ENCODE data around the gene SAPCD2.

Gene SAPCD2

GRCh38 chr9:137019891-137020683, 50.3 kb downstream of the SAPCD2 start:
- DNase-seq (ENCODE audit: low read depth, low spot score): no peak
- no peak overlapping the region for H3K4me3 ChIP-seq (ENCODE audit: low read depth, low read length)
- POLR2A ChIA-PET: no interaction called here
- CTCF ChIA-PET: interaction anchor here (0.8 to 11.2 kb wide), 5 partner anchors 10 to 72 kb away, joined by 3 to 97 read pairs (median 6); partner anchors contain the start of genes ABCA2, FUT7 and NPDC1
- TF ChIP-seq CTCF (IDR thresholded peaks at IDR 0.05; ENCODE audit: insufficient read depth, low read length, missing control alignments): no peak

GRCh38 chr9:137018761-137019559, 51.4 kb downstream of the SAPCD2 start:
- ChIA-PET POLR2A (no interaction called here), CTCF (interaction anchor here (1.0 to 11.2 kb wide), 5 partner anchors 10 to 71 kb away, joined by 3 to 97 read pairs (median 22); partner anchors contain the start of genes ABCA2 and FUT7)
- DNase-seq (ENCODE audit: low read depth, low spot score): no peak
- no peak overlapping the region for H3K4me3 ChIP-seq (ENCODE audit: low read depth, low read length)
- TF ChIP-seq CTCF (IDR thresholded peaks at IDR 0.05; ENCODE audit: insufficient read depth, low read length, missing control alignments): no peak

DNA sequence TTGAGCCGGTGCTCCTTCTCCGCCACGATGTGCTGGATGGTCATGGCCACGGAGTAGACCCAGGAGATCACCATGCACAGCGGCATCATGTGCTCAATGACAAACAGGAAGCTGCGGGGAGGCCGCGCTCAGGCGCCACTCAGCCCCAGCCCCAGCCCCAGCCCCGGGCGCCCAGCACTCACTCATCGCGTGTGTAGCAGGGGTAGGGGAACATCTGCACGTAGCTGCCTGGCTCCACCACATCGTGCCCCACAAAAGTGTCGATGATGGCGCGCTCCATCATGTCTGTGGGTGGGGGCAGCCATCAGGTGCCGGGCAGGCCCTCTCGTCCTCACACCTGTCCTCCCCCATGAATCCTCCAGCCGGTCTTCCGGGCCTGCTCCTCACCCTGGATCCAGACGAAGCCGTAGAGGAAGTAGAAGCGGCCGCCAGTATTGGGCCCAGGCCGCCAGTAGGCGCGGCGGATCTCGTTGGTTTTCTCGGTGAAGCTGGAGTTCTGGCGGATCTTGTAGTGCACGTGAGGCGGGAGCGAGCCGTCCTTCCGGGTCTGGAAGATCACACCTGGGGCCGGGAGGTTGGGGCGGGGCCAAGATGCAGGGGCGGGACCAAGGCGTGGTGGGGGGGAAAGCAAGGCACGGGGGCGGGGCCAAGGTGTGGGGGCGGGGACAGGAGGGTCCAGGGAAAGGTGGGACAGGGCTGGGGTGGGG, 52.4 kb downstream of the SAPCD2 start:
- POLR2A ChIA-PET: no interaction called here
- TF ChIP-seq CTCF (IDR thresholded peaks at IDR 0.05; ENCODE audit: insufficient read depth, low read length, missing control alignments): no peak
- CTCF ChIA-PET: interaction anchor here (0.6 to 11.2 kb wide), 3 partner anchors 11 to 18 kb away, joined by 3 to 97 read pairs (median 22); partner anchors contain the start of genes ABCA2 and FUT7
- H3K4me3 ChIP-seq (ENCODE audit: low read depth, low read length): no peak overlapping the region
- no peak for DNase-seq (ENCODE audit: low read depth, low spot score)

GRCh38 chr9:137017071-137017470, 53.3 kb downstream of the SAPCD2 start:
- no peak for DNase-seq (ENCODE audit: low read depth, low spot score)
- H3K4me3 ChIP-seq (ENCODE audit: low read depth, low read length): no peak overlapping the region
- no peak for TF ChIP-seq CTCF (IDR thresholded peaks at IDR 0.05; ENCODE audit: insufficient read depth, low read length, missing control alignments)
- ChIA-PET POLR2A (no interaction called here), CTCF (interaction anchor here (1.2 to 11.2 kb wide), 4 partner anchors 12 to 19 kb away, joined by 3 to 97 read pairs (median 12); partner anchors contain the start of gene ABCA2)

- no peak overlapping the region for H3K4me3 ChIP-seq (ENCODE audit: low read depth, low read length)
- POLR2A ChIA-PET: no interaction called here
- CTCF ChIA-PET: interaction anchor here (1.2 to 3.6 kb wide), 4 partner anchors 10 to 14 kb away, joined by 3 to 22 read pairs (median 4); partner anchors contain the start of gene ABCA2
Measured at GRCh38 chr9:137016436-137016835, 53.9 kb downstream of the SAPCD2 start.

More at GRCh38 chr9:137016436-137016835, 53.9 kb downstream of the SAPCD2 start:
- no peak for DNase-seq (ENCODE audit: low read depth, low spot score)
- TF ChIP-seq CTCF (IDR thresholded peaks at IDR 0.05; ENCODE audit: insufficient read depth, low read length, missing control alignments): no peak

Measured in AG04449 (cell line).